ENCODE results near the gene CDK5R2.

The CDK5R2 gene

GRCh38 chr2:218961651-218962570, 2.4 kb downstream of the CDK5R2 start:
- DNase-seq (ENCODE audit: low read depth in 3 of 3): no peak

GRCh38 chr2:218962859-218963492, 3.5 kb downstream of the CDK5R2 start:
- peak; percentile 19 to 50 (median 28) for DNase-seq (ENCODE audit: low read depth in 3 of 3)

- no peak for DNase-seq (ENCODE audit: low read depth in 3 of 3)
These were observed 4.1 kb downstream of the CDK5R2 start for GRCh38 chr2:218963601-218964000.

DNA sequence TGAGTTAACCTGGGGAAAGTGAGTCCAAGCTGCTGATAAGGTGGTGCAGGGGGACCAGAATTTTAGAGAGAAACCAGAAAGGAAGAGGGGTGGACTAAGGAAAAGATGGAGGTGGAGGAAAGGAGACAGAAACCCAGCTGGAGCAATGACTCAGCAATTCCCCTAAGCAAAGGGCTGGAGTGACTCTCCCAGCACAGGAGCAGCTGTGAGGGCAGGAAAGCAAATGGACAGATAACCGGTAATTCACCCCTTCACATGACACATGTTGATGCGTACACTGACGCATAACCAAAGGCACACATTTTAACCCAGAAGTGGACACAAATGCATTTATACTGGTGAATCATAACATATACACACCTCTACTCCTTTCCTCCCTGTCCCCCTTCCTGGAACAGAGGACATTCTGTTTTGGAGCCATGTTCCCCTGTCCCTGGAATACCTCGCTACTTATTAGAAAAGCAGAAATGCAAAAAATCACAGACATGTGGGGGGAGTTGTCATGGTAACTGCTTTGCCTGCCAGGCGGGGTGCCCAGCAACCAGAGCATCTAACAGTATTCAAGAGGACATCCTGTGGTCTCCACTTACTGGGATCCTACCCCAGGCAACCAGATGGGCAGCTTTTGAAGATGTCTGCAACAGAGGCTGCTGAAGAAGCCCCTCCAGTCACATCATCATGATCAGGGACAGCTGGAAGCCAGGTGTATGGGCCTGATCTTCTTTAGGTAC, 4.7 kb downstream of the CDK5R2 start:
- no peak for DNase-seq (ENCODE audit: low read depth in 3 of 3)

- DNase-seq (ENCODE audit: low read depth in 3 of 3): no peak
These were observed 11.4 kb downstream of the CDK5R2 start for GRCh38 chr2:218970894-218971293.

DNA sequence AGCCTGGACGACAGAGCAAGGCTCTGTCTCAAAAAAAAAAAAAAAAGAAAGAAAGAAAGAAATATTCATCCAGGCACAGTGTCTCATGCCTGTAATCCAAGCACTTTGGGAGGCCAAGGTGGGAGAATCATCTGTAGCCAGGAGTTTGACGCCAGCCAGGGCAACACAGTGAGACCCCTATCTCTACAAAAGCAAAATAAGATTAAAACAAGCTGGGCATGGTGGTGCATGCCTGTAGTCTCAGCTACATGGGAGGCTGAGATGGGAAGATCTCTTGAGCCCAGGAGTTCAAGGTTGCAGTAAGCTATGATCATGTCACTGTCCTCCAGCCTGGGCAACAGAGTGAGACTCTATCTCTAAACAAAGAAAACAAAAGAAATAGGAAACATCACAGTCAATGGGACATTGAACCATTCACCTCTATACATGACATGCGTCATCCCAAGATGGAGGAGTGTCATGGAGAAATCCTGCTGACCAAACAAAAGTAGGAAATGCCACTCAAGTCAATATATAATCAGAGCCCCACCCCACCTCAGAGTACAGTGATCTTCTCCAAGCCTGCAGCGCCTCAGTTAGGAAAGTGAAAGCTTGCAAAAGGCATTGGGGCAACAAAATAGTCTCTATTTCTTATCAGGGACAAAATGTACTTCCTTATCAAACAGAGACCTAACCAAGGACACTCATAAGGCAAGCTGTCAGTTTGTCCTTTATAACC, 15.8 kb downstream of the CDK5R2 start:
- DNase-seq (ENCODE audit: low read depth in 3 of 3): no peak

DNA sequence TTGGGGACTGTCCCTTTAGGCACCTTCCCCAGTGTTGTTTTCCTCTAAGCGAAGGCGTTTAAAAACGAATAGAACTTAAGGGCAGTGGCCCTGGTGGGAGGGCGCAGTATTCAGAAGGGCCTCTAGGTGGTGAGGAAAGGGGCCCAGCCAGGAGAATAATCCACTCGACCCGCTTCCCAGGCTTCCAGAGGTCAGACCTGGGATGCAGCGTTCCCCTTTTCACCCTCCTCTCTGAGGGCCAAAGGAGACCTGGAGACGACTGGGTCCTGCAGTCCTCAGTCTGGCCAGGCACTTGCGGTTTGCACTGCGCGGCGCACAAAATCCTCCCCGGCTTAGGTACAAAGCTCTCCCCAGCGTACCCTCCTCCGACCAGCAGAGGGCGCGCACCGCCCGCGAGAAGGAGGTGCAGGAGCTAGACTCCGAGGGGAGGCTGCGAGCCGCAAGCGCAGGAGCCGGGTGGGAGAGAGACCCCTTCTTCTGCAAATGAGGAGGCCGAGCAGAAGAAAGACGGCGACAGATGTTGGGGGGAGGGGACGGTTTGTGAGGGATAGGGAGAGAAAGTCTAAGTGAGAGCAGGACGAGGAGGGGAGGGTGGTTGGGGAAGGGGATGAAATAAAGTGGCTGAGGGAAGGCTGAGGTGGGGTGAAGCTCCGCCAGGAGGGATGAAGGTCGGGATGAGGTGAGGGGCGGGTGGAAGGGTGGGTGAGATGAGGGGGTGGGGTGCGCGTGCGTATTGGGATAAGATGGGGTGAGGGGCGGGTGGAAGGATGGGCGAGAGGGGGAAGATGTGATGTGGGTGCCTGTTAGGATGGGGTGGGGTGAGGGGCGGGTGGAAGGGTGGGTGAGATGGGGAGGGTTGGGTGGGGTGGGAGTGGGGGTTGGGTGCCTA, 20.6 kb downstream of the CDK5R2 start:
- DNase-seq (ENCODE audit: low read depth in 3 of 3): peak; percentile 73 to 85 (median 76)

GRCh38 chr2:218980735-218981389, 21.4 kb downstream of the CDK5R2 start:
- DNase-seq (ENCODE audit: low read depth in 3 of 3): no peak

GRCh38 chr2:218981390-218981880, 22.0 kb downstream of the CDK5R2 start:
- DNase-seq (ENCODE audit: low read depth in 3 of 3): no peak

DNA sequence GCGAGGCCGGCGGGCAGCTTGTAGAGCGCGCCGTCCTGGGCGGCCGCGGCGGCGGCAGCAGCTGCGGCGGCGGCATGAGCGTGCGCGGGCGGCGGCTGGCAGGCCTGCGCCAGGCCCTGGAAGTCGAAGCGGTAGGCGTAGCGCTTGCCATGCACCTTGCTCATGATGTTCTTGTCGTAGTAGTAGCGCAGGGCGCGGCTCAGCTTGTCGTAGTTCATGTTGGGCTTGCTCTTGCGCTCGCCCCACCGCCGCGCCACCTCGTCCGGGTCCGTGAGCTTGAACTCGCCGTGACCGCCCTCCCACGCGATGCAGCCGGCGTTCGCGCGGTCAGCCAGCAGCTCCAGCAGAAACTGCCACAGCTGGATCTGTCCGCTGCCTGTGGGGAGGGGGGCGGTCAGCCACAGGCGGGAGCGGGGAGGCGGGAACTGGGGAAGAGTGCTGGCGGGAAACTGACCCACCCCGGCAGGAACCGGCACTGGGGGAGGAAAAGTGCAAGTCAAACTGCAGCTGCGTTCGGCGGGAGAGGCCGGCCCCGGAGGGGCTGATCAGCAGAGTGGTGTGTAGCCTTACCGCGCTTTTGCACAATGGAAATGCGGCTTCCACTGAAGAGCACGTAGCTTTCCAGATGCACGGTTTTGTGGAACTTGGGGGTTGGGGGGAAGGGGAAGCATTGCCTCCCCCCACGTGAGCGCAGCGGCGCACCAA, 22.6 kb downstream of the CDK5R2 start:
- no peak for DNase-seq (ENCODE audit: low read depth in 3 of 3)

DNA sequence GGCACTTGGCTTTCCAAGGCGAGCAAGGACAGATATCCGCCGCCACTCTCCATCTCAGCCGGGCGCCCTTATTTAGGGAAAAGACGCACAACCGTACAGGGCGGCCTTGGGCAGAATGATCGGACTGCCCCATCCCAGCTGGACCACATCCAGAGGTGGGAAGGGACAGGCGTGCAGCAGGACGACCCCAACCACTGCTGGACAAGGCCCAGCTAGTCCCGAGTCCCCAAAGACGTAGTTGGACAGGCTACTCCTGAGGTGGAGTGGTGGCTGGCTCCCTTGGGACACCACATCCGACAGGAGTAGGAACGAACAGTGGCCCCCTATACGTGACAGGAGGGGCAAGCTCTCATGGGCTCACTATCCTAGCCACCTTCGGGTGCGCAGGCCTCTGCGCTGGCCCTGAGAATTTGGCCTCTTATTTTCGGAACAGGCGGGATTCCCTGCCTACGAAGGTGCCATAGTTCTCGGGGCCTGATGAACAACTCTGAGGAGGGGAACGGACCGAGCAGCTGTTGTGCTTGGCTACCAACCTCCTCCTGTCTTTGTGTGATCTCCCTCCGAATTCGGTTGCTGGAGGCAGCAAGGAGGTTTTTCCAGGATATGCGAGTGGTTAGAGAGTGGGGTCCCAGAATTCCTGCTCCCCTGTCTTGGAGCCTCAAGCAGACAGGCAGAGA, 23.3 kb downstream of the CDK5R2 start:
- DNase-seq (ENCODE audit: low read depth in 3 of 3): no peak

DNA sequence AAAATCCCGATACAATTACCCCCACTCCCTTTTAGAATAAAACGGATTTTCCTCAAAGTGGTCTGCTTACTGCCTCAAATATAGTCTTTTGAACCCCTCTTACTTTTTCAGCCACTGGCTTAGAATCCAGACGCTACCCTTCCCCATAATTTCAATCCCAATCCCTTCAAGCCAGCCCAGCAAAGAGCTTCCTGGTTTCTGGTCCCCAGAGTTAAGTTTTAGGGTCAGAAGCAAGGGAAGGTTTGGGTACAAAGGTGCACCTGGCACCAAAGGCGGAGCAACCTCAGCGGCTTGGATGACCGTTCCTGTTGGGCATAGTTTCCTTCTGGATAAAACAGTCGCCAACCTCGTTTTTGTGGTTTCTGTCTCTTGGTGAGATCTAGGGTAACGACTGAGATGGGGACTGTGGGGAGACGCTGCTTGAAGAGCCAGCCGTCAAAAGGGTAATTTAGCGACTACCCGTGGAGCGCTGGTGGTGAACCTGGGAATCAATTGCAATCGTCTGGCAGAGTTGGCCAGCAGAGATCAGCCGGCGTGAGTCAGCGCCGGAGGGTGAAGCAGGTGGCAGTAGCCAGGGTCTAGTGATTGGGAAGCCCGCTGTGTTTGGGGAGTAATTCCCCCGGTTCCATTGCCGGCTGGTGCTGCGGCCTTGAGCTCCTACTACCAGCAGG, 23.9 kb downstream of the CDK5R2 start:
- no peak for DNase-seq (ENCODE audit: low read depth in 3 of 3)

DNA sequence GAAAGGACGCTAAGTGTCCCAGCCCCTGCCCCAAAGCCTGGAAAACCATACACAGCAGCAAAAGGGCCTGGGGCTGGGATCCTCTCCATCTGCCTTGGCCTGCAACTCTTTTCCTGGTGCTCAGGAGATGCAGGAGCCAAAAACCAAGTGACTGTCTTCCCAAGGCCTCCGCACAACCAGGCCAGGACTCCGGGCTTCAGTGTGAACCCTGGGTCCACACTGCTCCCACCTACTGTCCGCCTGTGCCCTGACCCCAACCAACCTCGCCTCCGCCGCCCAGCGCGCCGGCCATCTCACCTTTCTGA, 24.4 kb downstream of the CDK5R2 start:
- no peak for DNase-seq (ENCODE audit: low read depth in 3 of 3)

- no peak for DNase-seq (ENCODE audit: low read depth in 3 of 3)
These were observed 25.0 kb downstream of the CDK5R2 start for GRCh38 chr2:218984239-218985020.

GRCh38 chr2:218985021-218985324, 25.5 kb downstream of the CDK5R2 start, which contains the start of gene FEV:
TSS of gene FEV (minus strand) at chr2:218985184. CDS start at chr2:218985075, 109 bp downstream.
- no peak for DNase-seq (ENCODE audit: low read depth in 3 of 3)

GRCh38 chr2:218985325-218986091, 26.0 kb downstream of the CDK5R2 start:
- DNase-seq (ENCODE audit: low read depth in 3 of 3): no peak

Data from stimulated activated CD4-positive, alpha-beta T cell treated with anti-CD3 and anti-CD28 coated beads, TNF-alpha, amount 100 ng/mL, for 24 hours (primary cell).